Measurements from ENCODE around the gene SYCN. TPM values are rescaled to one million over a fixed set of nuclear protein-coding genes. Genes with fewer than 3 reads are reported as not detected.

The SYCN gene
- total RNA-seq, 1 experiment from 2014 or later = not detected

GRCh38 chr19:39160523-39160861 lies 43.6 kb downstream of the SYCN start:
- no peaks in the 10 kb centered on the region for H3K9me3 ChIP-seq (ENCODE audit: low read length)
- H3K27ac ChIP-seq (ENCODE audit: low read length) = no peak overlapping the region
- H3K9ac ChIP-seq (ENCODE audit: low read length) = no peak overlapping the region
- no peaks in the 10 kb centered on the region for H3K79me2 ChIP-seq (ENCODE audit: low read length)
- no peak for DNase-seq
- no peaks in the 10 kb centered on the region for H4K20me1 ChIP-seq (ENCODE audit: insufficient read depth, low read depth, low read length)
- no peaks in the 10 kb centered on the region for H3K27me3 ChIP-seq (ENCODE audit: low read length)
- H3K36me3 ChIP-seq (ENCODE audit: insufficient read depth, low read length) = no peaks in the 10 kb centered on the region
- no peak overlapping the region for H2AFZ ChIP-seq (ENCODE audit: low read length)
- H3K4me2 ChIP-seq (ENCODE audit: low read depth, low read length, poor library complexity, severe bottlenecking) = no peak overlapping the region
- H3K4me3 ChIP-seq (ENCODE audit: low read length) = no peak overlapping the region
- H3K9me2 ChIP-seq (replicated peaks; ENCODE audit: insufficient read depth, low read length) = no peaks in the 10 kb centered on the region
- no peaks in the 10 kb centered on the region for H3K4me1 ChIP-seq (ENCODE audit: low read length)

GRCh38 chr19:39158646-39159260 lies 45.3 kb downstream of the SYCN start:
- Histone ChIP-seq H3K4me3 (ENCODE audit: low read length) (no peak overlapping the region), H3K9me2 (replicated peaks; ENCODE audit: insufficient read depth, low read length) (no peaks in the 10 kb centered on the region), H3K4me1 (ENCODE audit: low read length) (no peaks in the 10 kb centered on the region), H2AFZ (ENCODE audit: low read length) (no peak overlapping the region), H3K4me2 (ENCODE audit: low read depth, low read length, poor library complexity, severe bottlenecking) (no peak overlapping the region), H3K27me3 (ENCODE audit: low read length) (no peaks in the 10 kb centered on the region), H3K36me3 (ENCODE audit: insufficient read depth, low read length) (no peaks in the 10 kb centered on the region), H4K20me1 (ENCODE audit: insufficient read depth, low read depth, low read length) (no peaks in the 10 kb centered on the region), H3K9ac (ENCODE audit: low read length) (no peak overlapping the region), H3K9me3 (ENCODE audit: low read length) (no peaks in the 10 kb centered on the region), H3K79me2 (ENCODE audit: low read length) (no peaks in the 10 kb centered on the region), H3K27ac (ENCODE audit: low read length) (no peak overlapping the region)
- no peak for DNase-seq

GRCh38 chr19:39157997-39158389 lies 46.1 kb downstream of the SYCN start:
- H3K27ac ChIP-seq (ENCODE audit: low read length) = no peak overlapping the region
- H3K9ac ChIP-seq (ENCODE audit: low read length) = no peak overlapping the region
- H4K20me1 ChIP-seq (ENCODE audit: insufficient read depth, low read depth, low read length) = no peaks in the 10 kb centered on the region
- no peaks in the 10 kb centered on the region for H3K36me3 ChIP-seq (ENCODE audit: insufficient read depth, low read length)
- H2AFZ ChIP-seq (ENCODE audit: low read length) = no peak overlapping the region
- H3K9me3 ChIP-seq (ENCODE audit: low read length) = no peaks in the 10 kb centered on the region
- H3K9me2 ChIP-seq (replicated peaks; ENCODE audit: insufficient read depth, low read length) = no peaks in the 10 kb centered on the region
- H3K4me2 ChIP-seq (ENCODE audit: low read depth, low read length, poor library complexity, severe bottlenecking) = no peak overlapping the region
- H3K79me2 ChIP-seq (ENCODE audit: low read length) = no peaks in the 10 kb centered on the region
- no peak for DNase-seq
- H3K4me1 ChIP-seq (ENCODE audit: low read length) = no peaks in the 10 kb centered on the region
- H3K4me3 ChIP-seq (ENCODE audit: low read length) = no peak overlapping the region
- no peaks in the 10 kb centered on the region for H3K27me3 ChIP-seq (ENCODE audit: low read length)

- no peak for DNase-seq
- H3K36me3 ChIP-seq (ENCODE audit: insufficient read depth, low read length) = no peaks in the 10 kb centered on the region
- H3K4me1 ChIP-seq (ENCODE audit: low read length) = no peaks in the 10 kb centered on the region
- no peaks in the 10 kb centered on the region for H3K9me2 ChIP-seq (replicated peaks; ENCODE audit: insufficient read depth, low read length)
- no peaks in the 10 kb centered on the region for H4K20me1 ChIP-seq (ENCODE audit: insufficient read depth, low read depth, low read length)
- no peaks in the 10 kb centered on the region for H3K9me3 ChIP-seq (ENCODE audit: low read length)
- no peak overlapping the region for H3K4me3 ChIP-seq (ENCODE audit: low read length)
- H3K27me3 ChIP-seq (ENCODE audit: low read length) = no peaks in the 10 kb centered on the region
- H2AFZ ChIP-seq (ENCODE audit: low read length) = no peak overlapping the region
- H3K9ac ChIP-seq (ENCODE audit: low read length) = no peak overlapping the region
- H3K79me2 ChIP-seq (ENCODE audit: low read length) = no peaks in the 10 kb centered on the region
- no peak overlapping the region for H3K27ac ChIP-seq (ENCODE audit: low read length)
- no peak overlapping the region for H3K4me2 ChIP-seq (ENCODE audit: low read depth, low read length, poor library complexity, severe bottlenecking)
These were observed 46.6 kb downstream of the SYCN start for GRCh38 chr19:39157275-39157996.

- Histone ChIP-seq H3K36me3 (ENCODE audit: insufficient read depth, low read length) (no peaks in the 10 kb centered on the region), H2AFZ (ENCODE audit: low read length) (no peak overlapping the region), H3K4me3 (ENCODE audit: low read length) (no peak overlapping the region), H3K27me3 (ENCODE audit: low read length) (no peaks in the 10 kb centered on the region), H3K9me2 (replicated peaks; ENCODE audit: insufficient read depth, low read length) (no peaks in the 10 kb centered on the region), H3K4me1 (ENCODE audit: low read length) (no peaks in the 10 kb centered on the region), H3K9ac (ENCODE audit: low read length) (no peak overlapping the region), H3K9me3 (ENCODE audit: low read length) (no peaks in the 10 kb centered on the region), H4K20me1 (ENCODE audit: insufficient read depth, low read depth, low read length) (no peaks in the 10 kb centered on the region), H3K79me2 (ENCODE audit: low read length) (no peaks in the 10 kb centered on the region), H3K4me2 (ENCODE audit: low read depth, low read length, poor library complexity, severe bottlenecking) (no peak overlapping the region), H3K27ac (ENCODE audit: low read length) (no peak overlapping the region)
- no peak for DNase-seq
These were observed 47.5 kb downstream of the SYCN start for GRCh38 chr19:39156326-39157230.

- H3K9me3 ChIP-seq (ENCODE audit: low read length) = no peaks in the 10 kb centered on the region
- H3K9me2 ChIP-seq (replicated peaks; ENCODE audit: insufficient read depth, low read length) = no peaks in the 10 kb centered on the region
- H3K79me2 ChIP-seq (ENCODE audit: low read length) = no peaks in the 10 kb centered on the region
- no peak overlapping the region for H3K4me2 ChIP-seq (ENCODE audit: low read depth, low read length, poor library complexity, severe bottlenecking)
- H2AFZ ChIP-seq (ENCODE audit: low read length) = no peak overlapping the region
- H3K4me3 ChIP-seq (ENCODE audit: low read length) = no peak overlapping the region
- DNase-seq = no peak
- H3K27me3 ChIP-seq (ENCODE audit: low read length) = no peaks in the 10 kb centered on the region
- no peaks in the 10 kb centered on the region for H4K20me1 ChIP-seq (ENCODE audit: insufficient read depth, low read depth, low read length)
- no peak overlapping the region for H3K9ac ChIP-seq (ENCODE audit: low read length)
- no peaks in the 10 kb centered on the region for H3K36me3 ChIP-seq (ENCODE audit: insufficient read depth, low read length)
- no peak overlapping the region for H3K27ac ChIP-seq (ENCODE audit: low read length)
- H3K4me1 ChIP-seq (ENCODE audit: low read length) = no peaks in the 10 kb centered on the region
These were observed 48.3 kb downstream of the SYCN start for GRCh38 chr19:39155741-39156140.

- Histone ChIP-seq H3K4me3 (ENCODE audit: low read length) (no peak overlapping the region), H3K9ac (ENCODE audit: low read length) (no peak overlapping the region), H3K4me2 (ENCODE audit: low read depth, low read length, poor library complexity, severe bottlenecking) (no peak overlapping the region), H3K9me3 (ENCODE audit: low read length) (no peaks in the 10 kb centered on the region), H3K4me1 (ENCODE audit: low read length) (no peaks in the 10 kb centered on the region), H3K9me2 (replicated peaks; ENCODE audit: insufficient read depth, low read length) (no peaks in the 10 kb centered on the region), H4K20me1 (ENCODE audit: insufficient read depth, low read depth, low read length) (no peaks in the 10 kb centered on the region), H3K27ac (ENCODE audit: low read length) (no peak overlapping the region), H3K36me3 (ENCODE audit: insufficient read depth, low read length) (no peaks in the 10 kb centered on the region), H3K27me3 (ENCODE audit: low read length) (no peaks in the 10 kb centered on the region), H3K79me2 (ENCODE audit: low read length) (no peaks in the 10 kb centered on the region), H2AFZ (ENCODE audit: low read length) (no peak overlapping the region)
- no peak for DNase-seq
These were observed 48.9 kb downstream of the SYCN start for GRCh38 chr19:39155114-39155700.

- H2AFZ ChIP-seq (ENCODE audit: low read length) = no peak overlapping the region
- H3K36me3 ChIP-seq (ENCODE audit: insufficient read depth, low read length) = no peaks in the 10 kb centered on the region
- H3K4me3 ChIP-seq (ENCODE audit: low read length) = no peak overlapping the region
- no peaks in the 10 kb centered on the region for H3K9me2 ChIP-seq (replicated peaks; ENCODE audit: insufficient read depth, low read length)
- no peaks in the 10 kb centered on the region for H3K9me3 ChIP-seq (ENCODE audit: low read length)
- H3K27me3 ChIP-seq (ENCODE audit: low read length) = no peaks in the 10 kb centered on the region
- DNase-seq = no peak
- no peaks in the 10 kb centered on the region for H4K20me1 ChIP-seq (ENCODE audit: insufficient read depth, low read depth, low read length)
- H3K27ac ChIP-seq (ENCODE audit: low read length) = no peak overlapping the region
- no peaks in the 10 kb centered on the region for H3K79me2 ChIP-seq (ENCODE audit: low read length)
- no peak overlapping the region for H3K9ac ChIP-seq (ENCODE audit: low read length)
- no peak overlapping the region for H3K4me2 ChIP-seq (ENCODE audit: low read depth, low read length, poor library complexity, severe bottlenecking)
- no peaks in the 10 kb centered on the region for H3K4me1 ChIP-seq (ENCODE audit: low read length)
These were observed 49.4 kb downstream of the SYCN start for GRCh38 chr19:39154629-39155100.
